Activated CD8-positive, alpha-beta memory T cell treated with anti-CD3 and anti-CD28 coated beads, Interleukin-2, amount 50 U/mL, for 24 hours (primary cell): Measurements from ENCODE around the gene NSG1.
"Not testable (repeated sequence)": the region's sequence is repeated elsewhere in the genome, so short reads cannot be mapped to it uniquely, and the experiment has no call there.

Experiments
- DNase-seq: peaks from one replicate; pipeline ENCODE4 v3.0.0-alpha.2; 2020; ENCODE audit errors: extremely low read depth

The NSG1 gene, protein sequence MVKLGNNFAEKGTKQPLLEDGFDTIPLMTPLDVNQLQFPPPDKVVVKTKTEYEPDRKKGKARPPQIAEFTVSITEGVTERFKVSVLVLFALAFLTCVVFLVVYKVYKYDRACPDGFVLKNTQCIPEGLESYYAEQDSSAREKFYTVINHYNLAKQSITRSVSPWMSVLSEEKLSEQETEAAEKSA

GRCh38 chr4:4386736-4387392 lies at the start of gene NSG1:
Gene NSG1, plus strand, starts transcription at chr4:4387102. Its CDS starts 528 bp downstream, at chr4:4387630.
- DNase-seq = no peak

GRCh38 chr4:4338210-4339001 lies 48.5 kb upstream of the NSG1 start:
- no peak for DNase-seq

GRCh38 chr4:4339504-4340085 lies 47.3 kb upstream of the NSG1 start:
- no peak for DNase-seq

DNA sequence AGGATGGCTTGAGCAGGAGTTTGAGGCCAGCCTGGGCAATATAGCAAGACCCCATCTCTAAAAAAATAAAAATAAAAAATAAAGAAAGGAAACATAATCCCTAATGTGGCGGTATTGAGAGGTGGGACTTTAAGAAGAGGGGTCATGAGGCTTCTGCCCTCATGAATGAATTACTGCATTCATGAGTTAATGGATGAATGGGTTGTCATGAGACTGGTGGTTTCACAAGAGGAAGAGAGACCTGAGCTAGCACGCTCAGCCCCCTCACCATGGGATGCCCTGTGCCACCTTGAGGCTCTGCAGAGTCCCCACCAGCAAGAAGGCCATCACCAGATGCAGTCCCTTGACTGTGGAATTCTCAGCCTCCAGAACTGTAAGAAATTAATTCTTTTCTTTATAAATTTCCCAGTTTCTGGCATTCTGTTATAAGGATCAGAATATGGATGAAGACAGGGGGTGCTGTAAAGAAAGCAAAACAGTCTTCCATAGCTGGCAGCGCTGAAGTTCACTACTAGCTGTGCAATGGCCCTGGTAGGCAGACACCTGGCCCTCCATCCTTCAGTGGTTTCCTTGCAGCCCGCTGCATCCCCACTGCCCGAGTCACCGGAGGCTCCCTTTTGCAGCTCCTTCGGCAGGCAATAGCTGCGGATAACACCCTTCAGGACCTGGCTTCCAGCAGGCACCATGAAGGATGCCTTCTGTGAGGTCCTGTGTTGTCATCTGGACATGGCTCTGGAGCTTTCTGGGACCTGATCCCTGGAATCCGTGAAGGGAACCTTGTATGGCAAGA lies 44.8 kb upstream of the NSG1 start:
- no peak for DNase-seq

DNA sequence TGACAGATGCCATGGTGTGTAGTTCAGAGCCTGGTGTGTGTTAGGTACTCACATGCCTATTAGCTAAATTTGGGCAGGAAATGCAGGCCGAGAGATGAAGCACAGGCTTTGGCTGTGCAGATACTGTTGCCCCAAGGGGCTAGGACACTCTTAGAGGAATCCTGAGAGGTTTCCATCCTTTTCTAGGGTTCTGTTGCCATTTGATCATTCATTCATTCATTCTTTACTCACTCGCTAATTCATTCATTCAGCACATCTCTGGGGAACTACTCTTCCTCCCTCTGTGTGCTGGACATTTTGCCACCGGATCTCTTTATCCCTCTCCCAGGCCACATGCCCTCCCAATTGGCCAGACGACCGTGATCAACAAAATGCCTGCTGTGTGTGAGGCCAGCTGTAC lies 43.9 kb upstream of the NSG1 start:
- DNase-seq = no peak

GRCh38 chr4:4344915-4345527 lies 41.9 kb upstream of the NSG1 start:
- DNase-seq = no peak

GRCh38 chr4:4347585-4347984 lies 39.3 kb upstream of the NSG1 start:
- DNase-seq = no peak

- not testable (repeated sequence) for DNase-seq
Measured at GRCh38 chr4:4348585-4348984, 38.3 kb upstream of the NSG1 start.

DNA sequence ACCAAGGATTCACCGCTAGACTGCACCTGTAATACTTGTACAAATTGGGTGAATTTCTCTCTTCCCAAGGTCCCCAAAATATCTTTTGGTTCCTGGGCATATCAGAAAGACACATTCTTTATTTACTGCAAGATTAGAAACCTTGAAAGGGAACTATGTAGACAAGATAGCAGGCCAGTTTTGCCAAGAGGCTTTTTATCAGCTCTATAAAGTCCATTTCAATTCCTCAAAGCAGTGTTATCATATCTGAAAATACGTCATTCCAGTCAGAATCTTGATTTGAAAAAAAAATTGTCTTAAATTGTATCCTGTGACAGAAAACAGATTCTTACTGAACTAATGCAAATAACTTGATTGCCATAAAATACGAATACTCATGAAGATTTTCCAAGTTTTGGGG lies 37.0 kb upstream of the NSG1 start:
- DNase-seq = no peak

DNA sequence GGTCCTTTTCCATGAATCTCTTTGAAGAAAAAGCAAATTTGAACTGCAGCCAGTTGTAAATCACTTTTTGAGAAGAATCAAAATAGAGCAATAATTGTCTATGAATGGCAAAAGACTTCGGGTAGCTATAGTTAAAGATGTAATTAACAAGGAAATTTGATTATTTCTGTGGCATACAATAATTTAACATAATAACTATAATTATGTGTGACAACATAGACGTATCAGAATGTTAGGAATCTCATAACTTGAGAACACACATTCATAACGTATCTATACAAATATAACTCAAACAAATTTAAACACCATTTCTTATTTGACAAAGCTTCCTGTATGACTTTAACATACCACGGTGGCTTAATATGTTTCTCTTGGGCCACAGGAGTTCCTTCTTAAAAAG lies 36.0 kb upstream of the NSG1 start:
- no peak for DNase-seq

DNA sequence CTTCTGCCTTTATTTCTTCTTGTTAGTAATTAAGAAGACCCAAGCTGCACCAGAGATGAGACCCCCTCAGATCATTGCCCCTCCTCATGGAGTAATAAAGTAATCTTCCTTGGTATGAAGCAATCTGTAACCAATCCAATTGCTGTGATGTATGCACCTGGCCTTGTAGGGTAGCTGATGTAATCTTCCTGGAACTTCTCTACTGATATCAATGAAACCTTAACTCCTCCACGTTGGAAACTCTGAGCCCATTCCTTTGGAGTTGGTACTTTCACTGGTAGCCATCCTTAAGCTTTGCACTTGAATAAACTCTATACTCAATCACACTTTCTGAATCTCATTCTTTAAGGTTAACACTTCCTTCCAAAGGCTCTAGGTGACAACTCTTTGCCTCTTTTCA lies 31.6 kb upstream of the NSG1 start:
- no peak for DNase-seq

- no peak for DNase-seq
Measured at GRCh38 chr4:4356106-4357041, 30.5 kb upstream of the NSG1 start.

DNA sequence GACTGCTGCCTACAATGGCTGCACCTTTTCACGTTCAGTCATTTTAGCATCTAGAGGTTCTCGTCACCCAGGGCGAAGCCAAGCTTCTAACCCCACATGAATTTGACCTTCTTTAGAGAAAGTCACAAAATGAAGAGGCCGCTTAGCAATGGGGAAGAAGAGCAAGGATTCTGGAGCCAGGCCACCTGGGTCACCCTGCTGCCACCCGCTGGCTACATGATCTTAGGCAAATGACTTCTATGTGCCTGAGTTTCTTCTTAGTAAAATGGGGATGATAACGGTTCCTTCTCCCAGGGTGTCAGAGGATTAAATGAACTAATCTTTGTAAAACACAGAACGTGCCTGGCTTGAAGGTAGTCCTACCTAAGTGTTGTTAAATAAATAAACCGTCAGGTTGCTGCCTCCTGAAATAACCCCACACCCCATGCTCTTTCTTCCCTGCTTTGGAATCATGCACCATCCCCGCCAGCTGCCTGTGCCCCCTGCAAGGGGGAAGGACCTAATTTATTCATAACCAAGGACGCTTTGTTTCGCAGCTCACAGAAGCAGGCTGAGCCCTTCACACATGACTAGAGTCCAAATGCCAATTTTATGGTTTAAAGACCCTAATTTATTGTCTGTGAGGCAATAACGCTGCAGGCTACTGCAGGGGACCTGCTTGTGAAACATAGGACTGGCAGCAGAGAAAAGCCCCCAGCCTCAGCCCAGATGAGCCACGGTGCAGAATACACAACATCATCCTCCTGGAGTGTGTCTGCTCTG lies 28.6 kb upstream of the NSG1 start:
- no peak for DNase-seq

GRCh38 chr4:4361883-4362282 lies 25.0 kb upstream of the NSG1 start:
- no peak for DNase-seq

DNA sequence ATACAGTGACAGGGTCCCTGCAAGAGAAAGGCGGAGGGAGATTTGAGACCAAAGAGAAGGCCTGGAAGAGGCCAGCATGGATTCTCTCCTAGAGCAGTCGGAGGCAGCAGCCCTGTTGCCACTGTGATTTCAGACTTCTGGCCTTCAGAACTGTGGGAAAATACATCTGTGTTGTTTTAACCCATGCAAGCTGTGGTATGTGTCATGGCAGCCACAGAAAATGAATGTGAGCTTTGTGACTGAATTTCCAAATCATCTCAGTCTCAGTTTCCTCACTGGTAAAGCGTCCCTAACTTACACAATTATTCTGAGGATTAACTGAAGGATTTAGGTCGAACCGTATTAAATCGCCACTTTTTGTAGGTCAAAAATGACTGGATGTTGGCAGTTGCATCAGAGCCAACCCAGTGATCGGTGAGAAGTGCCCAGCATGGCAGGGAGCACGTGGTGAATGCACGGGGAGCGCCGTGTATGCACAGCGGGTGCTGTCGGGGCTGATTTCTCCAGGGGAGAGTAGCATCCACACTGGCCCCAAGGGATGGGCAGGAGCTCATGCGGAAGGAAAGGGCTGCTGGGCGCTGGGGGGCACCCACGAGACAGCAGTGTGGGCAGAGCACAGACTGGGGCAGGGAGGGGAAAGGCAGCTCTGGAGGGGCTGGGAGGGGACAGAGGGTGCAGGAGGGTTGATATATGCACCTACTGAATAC lies 23.8 kb upstream of the NSG1 start:
- DNase-seq = no peak

DNA sequence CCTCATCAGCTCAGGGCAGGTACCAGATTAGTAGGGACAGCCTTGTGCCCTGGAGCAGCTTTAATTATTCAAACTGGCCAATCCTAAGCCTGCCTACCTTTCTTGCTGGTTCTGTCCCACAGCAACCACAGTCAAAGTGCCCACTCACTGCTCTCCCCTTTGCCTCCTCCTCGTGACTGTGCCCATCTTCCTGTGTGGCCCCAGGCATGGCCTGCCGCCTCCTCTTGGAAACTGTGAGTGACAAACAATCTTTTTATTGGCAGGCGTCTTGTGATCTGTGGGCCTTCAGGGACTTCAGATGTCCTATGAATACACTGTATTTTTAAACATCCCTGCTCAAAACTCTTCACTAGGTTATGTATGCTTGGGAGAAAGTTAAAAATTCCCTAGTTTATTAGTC lies 22.8 kb upstream of the NSG1 start:
- DNase-seq = no peak

DNA sequence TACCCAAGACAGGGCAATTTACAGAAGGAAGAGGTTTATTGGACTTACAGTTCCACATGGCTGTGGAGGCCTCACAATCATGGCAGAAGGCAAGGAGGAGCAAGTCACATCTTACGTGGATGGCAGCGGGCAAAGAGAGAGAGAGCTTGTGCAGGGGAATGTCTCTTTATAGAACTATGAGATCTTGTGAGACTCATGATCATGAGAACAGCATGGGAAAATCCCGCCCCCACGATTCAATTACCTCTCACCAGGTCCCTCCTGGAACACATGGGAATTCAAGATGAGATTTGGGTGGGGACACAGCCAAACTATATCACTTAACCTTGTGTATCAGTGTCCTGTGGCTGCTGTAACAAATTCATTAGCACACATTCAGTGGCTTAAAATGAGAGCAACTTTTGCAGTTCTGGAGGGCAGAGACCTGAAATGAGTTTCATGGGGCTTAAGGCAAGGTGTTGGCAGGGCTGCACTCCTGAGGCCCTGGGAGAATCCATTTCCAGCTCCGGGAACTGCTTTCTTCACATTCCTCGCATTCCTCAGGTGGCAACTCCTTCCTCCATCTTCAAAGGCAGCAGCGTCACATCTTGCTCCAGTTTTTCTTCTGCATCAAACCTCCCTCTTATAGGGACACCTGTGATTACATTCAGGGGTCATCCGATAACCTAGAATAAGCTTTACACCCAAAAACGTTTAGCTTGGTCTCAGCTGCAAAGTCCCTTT lies 22.3 kb upstream of the NSG1 start:
- no peak for DNase-seq
